Measurements from ENCODE around the gene TBC1D16.
"Not testable (repeated sequence)": the region's sequence is repeated elsewhere in the genome, so short reads cannot be mapped to it uniquely, and the experiment has no call there.

Gene TBC1D16

GRCh38 chr17:79997011-79997660 is 38.5 kb downstream of the TBC1D16 start:
- H3K9me3 ChIP-seq (ENCODE audit: low read depth, low read length), result no peaks in the 10 kb centered on the region
- DNase-seq (ENCODE audit: low read depth, low spot score), result peak; percentile 93
- H3K9ac ChIP-seq (ENCODE audit: insufficient read length), result peak overlapping the region; percentile 57
- peak overlapping the region; percentile 62 for H3K4me3 ChIP-seq
- TF ChIP-seq EZH2 (IDR thresholded peaks at IDR 0.05) (no peak), FOXP2 (optimal IDR thresholded peaks at IDR 0.05; ENCODE audit: control extremely low read depth, extremely low read length, insufficient read depth) (peak; percentile 66)
- H3K36me3 ChIP-seq (ENCODE audit: insufficient read depth, low read length), result no peaks in the 10 kb centered on the region
- H3K27ac ChIP-seq, result peak overlapping the region; percentile 95

GRCh38 chr17:79996291-79996690 is 39.4 kb downstream of the TBC1D16 start:
- no peak for DNase-seq (ENCODE audit: low read depth, low spot score)
- peak overlapping the region; percentile 40 for H3K9ac ChIP-seq (ENCODE audit: insufficient read length)
- H3K27ac ChIP-seq, result peak overlapping the region; percentile 95
- no peaks in the 10 kb centered on the region for H3K9me3 ChIP-seq (ENCODE audit: low read depth, low read length)
- TF ChIP-seq POLR2AphosphoS5 (IDR thresholded peaks at IDR 0.05; ENCODE audit: borderline replicate concordance, low read depth, low read length) (no peak), FOXP2 (optimal IDR thresholded peaks at IDR 0.05; ENCODE audit: control extremely low read depth, extremely low read length, insufficient read depth) (no peak), EZH2 (IDR thresholded peaks at IDR 0.05) (no peak)
- H3K4me3 ChIP-seq, result no peak overlapping the region; the same call in 1 of the 2 replicates
- H3K36me3 ChIP-seq (ENCODE audit: insufficient read depth, low read length), result no peaks in the 10 kb centered on the region

GRCh38 chr17:79995696-79996095 is 40.0 kb downstream of the TBC1D16 start:
- Histone ChIP-seq H3K9ac (ENCODE audit: insufficient read length) (no peak overlapping the region), H3K4me3 (no peak overlapping the region), H3K36me3 (ENCODE audit: insufficient read depth, low read length) (no peaks in the 10 kb centered on the region), H3K27ac (peak overlapping the region; percentile 95), H3K9me3 (ENCODE audit: low read depth, low read length) (no peaks in the 10 kb centered on the region)
- no peak for DNase-seq (ENCODE audit: low read depth, low spot score)
- TF ChIP-seq POLR2AphosphoS5 (IDR thresholded peaks at IDR 0.05; ENCODE audit: borderline replicate concordance, low read depth, low read length) (no peak), FOXP2 (optimal IDR thresholded peaks at IDR 0.05; ENCODE audit: control extremely low read depth, extremely low read length, insufficient read depth) (no peak)

- H3K4me3 ChIP-seq, result no peak overlapping the region
- H3K36me3 ChIP-seq (ENCODE audit: insufficient read depth, low read length), result no peaks in the 10 kb centered on the region
- H3K9ac ChIP-seq (ENCODE audit: insufficient read length), result no peak overlapping the region
- H3K27ac ChIP-seq, result no peak overlapping the region; the same call in 1 of the 2 replicates
- no peak for TF ChIP-seq POLR2AphosphoS5 (IDR thresholded peaks at IDR 0.05; ENCODE audit: borderline replicate concordance, low read depth, low read length)
- TF ChIP-seq FOXP2 (optimal IDR thresholded peaks at IDR 0.05; ENCODE audit: control extremely low read depth, extremely low read length, insufficient read depth), result no peak
- TF ChIP-seq EZH2 (IDR thresholded peaks at IDR 0.05), result no peak
- no peaks in the 10 kb centered on the region for H3K9me3 ChIP-seq (ENCODE audit: low read depth, low read length)
- no peak for DNase-seq (ENCODE audit: low read depth, low spot score)
Observed at GRCh38 chr17:79994602-79995001, 41.1 kb downstream of the TBC1D16 start.

GRCh38 chr17:79994228-79994569 is 41.5 kb downstream of the TBC1D16 start:
- not testable (repeated sequence) for H3K36me3 ChIP-seq (ENCODE audit: insufficient read depth, low read length); H3K4me3 ChIP-seq; DNase-seq (ENCODE audit: low read depth, low spot score); H3K9me3 ChIP-seq (ENCODE audit: low read depth, low read length)
- Histone ChIP-seq H3K27ac (peak overlapping the region; percentile 55; the same call in 1 of the 2 replicates), H3K9ac (ENCODE audit: insufficient read length) (peak overlapping the region; percentile 44)

GRCh38 chr17:79993390-79994227 is 42.1 kb downstream of the TBC1D16 start:
- H3K9me3 ChIP-seq (ENCODE audit: low read depth, low read length), result no peaks in the 10 kb centered on the region
- H3K36me3 ChIP-seq (ENCODE audit: insufficient read depth, low read length), result no peaks in the 10 kb centered on the region
- H3K9ac ChIP-seq (ENCODE audit: insufficient read length), result peak overlapping the region; percentile 44
- TF ChIP-seq POLR2AphosphoS5 (IDR thresholded peaks at IDR 0.05; ENCODE audit: borderline replicate concordance, low read depth, low read length) (no peak), FOXP2 (optimal IDR thresholded peaks at IDR 0.05; ENCODE audit: control extremely low read depth, extremely low read length, insufficient read depth) (no peak), EZH2 (IDR thresholded peaks at IDR 0.05) (no peak)
- H3K4me3 ChIP-seq, result no peak overlapping the region
- peak overlapping the region; percentile 55 for H3K27ac ChIP-seq
- no peak for DNase-seq (ENCODE audit: low read depth, low spot score)

GRCh38 chr17:79992649-79993389 is 42.9 kb downstream of the TBC1D16 start:
- Histone ChIP-seq H3K9ac (ENCODE audit: insufficient read length) (peak overlapping the region; percentile 44), H3K9me3 (ENCODE audit: low read depth, low read length) (no peaks in the 10 kb centered on the region), H3K4me3 (no peak overlapping the region), H3K36me3 (ENCODE audit: insufficient read depth, low read length) (no peaks in the 10 kb centered on the region), H3K27ac (peak overlapping the region; percentile 55; the same call in 1 of the 2 replicates)
- DNase-seq (ENCODE audit: low read depth, low spot score), result no peak
- TF ChIP-seq EZH2 (IDR thresholded peaks at IDR 0.05) (no peak), FOXP2 (optimal IDR thresholded peaks at IDR 0.05; ENCODE audit: control extremely low read depth, extremely low read length, insufficient read depth) (no peak), POLR2AphosphoS5 (IDR thresholded peaks at IDR 0.05; ENCODE audit: borderline replicate concordance, low read depth, low read length) (no peak)

- H3K4me3 ChIP-seq, result no peak overlapping the region
- peak overlapping the region; percentile 7; the same call in 1 of the 2 replicates for H3K27ac ChIP-seq
- no peak for DNase-seq (ENCODE audit: low read depth, low spot score)
- TF ChIP-seq EZH2 (IDR thresholded peaks at IDR 0.05), result no peak
- no peak for TF ChIP-seq POLR2AphosphoS5 (IDR thresholded peaks at IDR 0.05; ENCODE audit: borderline replicate concordance, low read depth, low read length)
- no peak for TF ChIP-seq FOXP2 (optimal IDR thresholded peaks at IDR 0.05; ENCODE audit: control extremely low read depth, extremely low read length, insufficient read depth)
- no peak overlapping the region for H3K9ac ChIP-seq (ENCODE audit: insufficient read length)
- H3K9me3 ChIP-seq (ENCODE audit: low read depth, low read length), result no peaks in the 10 kb centered on the region
- H3K36me3 ChIP-seq (ENCODE audit: insufficient read depth, low read length), result no peaks in the 10 kb centered on the region
Observed at GRCh38 chr17:79991924-79992648, 43.6 kb downstream of the TBC1D16 start.

Measured in SK-N-MC (cell line).